Tibial nerve (tissue), 4 donors: ENCODE measurements around the gene CIROP. TPM values are rescaled to one million over a fixed set of nuclear protein-coding genes. Genes with fewer than 3 reads are reported as not detected.
A peak's percentile ranks its signal among the peaks of the same experiment; 100 is the strongest.

Source experiments
- DNase-seq, 2 donors: peaks; one replicate each; pipeline ENCODE4 v3.0.0-alpha.2; 2019; ENCODE audit warnings: low spot score in 2 of 2
- H3K27ac ChIP-seq, 4 donors: fragments of 200-600 bp; sonication (generic) in 3 of 4; one replicate each; pipeline ENCODE4 v1.5.1; 2017 to 2019; ENCODE audit warnings: mild to moderate bottlenecking in 1 of 4
- H3K27me3 ChIP-seq, 2 donors: fragments of 200-600 bp; sonication (generic) in 1 of 2; one replicate each; pipeline versions ENCODE4 v1.5.1 to v1.6.0; 2017 to 2019
- H3K36me3 ChIP-seq, 3 donors: fragments of 200-600 bp; sonication (generic); one replicate each; pipeline ENCODE4 v1.5.1; 2018 to 2019
- H3K4me1 ChIP-seq, 4 donors: fragments of 200-600 bp; sonication (generic) in 3 of 4; one replicate each; pipeline ENCODE4 v1.5.1; 2017 to 2019
- H3K4me3 ChIP-seq, 4 donors: fragments of 200-600 bp; sonication (generic) in 3 of 4; one replicate each; pipeline ENCODE4 v1.5.1; 2017 to 2019; ENCODE audit warnings: mild to moderate bottlenecking in 1 of 4, moderate library complexity in 1 of 4
- H3K9me3 ChIP-seq, 4 donors: fragments of 200-600 bp; sonication (generic) in 3 of 4; one replicate each; pipeline ENCODE4 v1.5.1; 2017 to 2019
- CTCF ChIP-seq, 5 experiments: fragments of 200-600 bp in 3 of 5; fragments of 450-650 bp in 2 of 5; sonication (generic) in 3 of 5; IDR thresholded peaks; one replicate each; pipeline ENCODE4 v1.5.1; 2016 to 2019; ENCODE audit warnings: antibody characterized with exemption in 5 of 5, mild to moderate bottlenecking in 3 of 5, moderate library complexity in 2 of 5
- EP300 ChIP-seq, 2 donors: sonication (generic); formaldehyde crosslinking; IDR thresholded peaks; one replicate each; pipeline ENCODE4 v1.6.1; 2017; ENCODE audit warnings: antibody characterized with exemption in 2 of 2, mild to moderate bottlenecking in 1 of 2
- POLR2A ChIP-seq, 2 donors: fragments of 450-650 bp; IDR thresholded peaks; one replicate each; pipeline ENCODE4 v1.6.1; 2017; ENCODE audit warnings: antibody characterized with exemption in 2 of 2, mild to moderate bottlenecking in 2 of 2, moderate library complexity in 2 of 2
- WGBS, 2 donors: methylation state at CpG; one replicate each; pipeline ENCODE4 v1.1.5; 2018; 5-methylcytosine and 5-hydroxymethylcytosine counted together
- total RNA-seq, 4 donors: library from RNA; depleted of rRNA; stranded (reverse); fragments of >200 nt; gene quantifications; one replicate each; pipeline ENCODE4 v1.1.0, GENCODE V29; 2016

CIROP gene
- total RNA-seq, 4 donors from 2014 or later = not detected

GRCh38 chr14:23067847-23068788 lies 36.7 kb downstream of the CIROP start:
- TF ChIP-seq POLR2A (IDR thresholded peaks at IDR 0.05) (no peak), CTCF (IDR thresholded peaks at IDR 0.05) (no peak), EP300 (IDR thresholded peaks at IDR 0.05) (no peak)
- H3K27ac ChIP-seq = peak overlapping the region in 1 of 4 donors; percentile 17
- peaks cover 5 to 67% (median 29%) of the 10 kb centered on the region in 3 donors for H3K36me3 ChIP-seq
- H3K27me3 ChIP-seq = no peaks in the 10 kb centered on the region
- H3K9me3 ChIP-seq = no peaks in the 10 kb centered on the region
- no peak for DNase-seq
- peaks cover 0 to 45% (median 22%) of the 10 kb centered on the region in 4 donors for H3K4me1 ChIP-seq
- H3K4me3 ChIP-seq = no peak overlapping the region
- 72 to 75% methylated on average over 14 of the region's 14 CpGs for WGBS, 2 donors

- H3K9me3 ChIP-seq = no peaks in the 10 kb centered on the region
- H3K27ac ChIP-seq = no peak overlapping the region
- H3K27me3 ChIP-seq = no peaks in the 10 kb centered on the region
- TF ChIP-seq EP300 (IDR thresholded peaks at IDR 0.05) (no peak), POLR2A (IDR thresholded peaks at IDR 0.05) (no peak), CTCF (IDR thresholded peaks at IDR 0.05) (no peak)
- H3K4me1 ChIP-seq = peaks cover 0 to 49% (median 21%) of the 10 kb centered on the region in 4 donors
- H3K36me3 ChIP-seq = peaks cover 5 to 70% (median 29%) of the 10 kb centered on the region in 3 donors
- H3K4me3 ChIP-seq = no peak overlapping the region
- 86 to 87% methylated on average over 23 of the region's 23 CpGs for WGBS, 2 donors
- DNase-seq = no peak
These were observed 37.7 kb downstream of the CIROP start for GRCh38 chr14:23066855-23067744.

- Histone ChIP-seq H3K4me1 (peaks cover 0 to 45% (median 16%) of the 10 kb centered on the region in 4 donors), H3K27ac (no peak overlapping the region), H3K36me3 (peaks cover 5 to 77% (median 29%) of the 10 kb centered on the region in 3 donors), H3K4me3 (no peak overlapping the region), H3K9me3 (no peaks in the 10 kb centered on the region), H3K27me3 (no peaks in the 10 kb centered on the region)
- no peak for TF ChIP-seq CTCF (IDR thresholded peaks at IDR 0.05)
- TF ChIP-seq EP300 (IDR thresholded peaks at IDR 0.05) = no peak
- no peak for TF ChIP-seq POLR2A (IDR thresholded peaks at IDR 0.05)
- 72 to 82% methylated on average over 3 of the region's 3 CpGs for WGBS, 2 donors
- DNase-seq = no peak
These were observed 38.4 kb downstream of the CIROP start for GRCh38 chr14:23066368-23066767.

GRCh38 chr14:23063601-23064000 lies 41.2 kb downstream of the CIROP start:
- H3K4me3 ChIP-seq = no peak overlapping the region
- no peak overlapping the region for H3K27ac ChIP-seq
- H3K4me1 ChIP-seq = peaks cover 0 to 20% (median 5%) of the 10 kb centered on the region in 4 donors
- peaks cover 5 to 100% (median 44%) of the 10 kb centered on the region in 3 donors for H3K36me3 ChIP-seq
- DNase-seq = no peak
- WGBS, 2 donors = 89 to 91% methylated on average over 5 of the region's 5 CpGs
- H3K9me3 ChIP-seq = no peaks in the 10 kb centered on the region
- H3K27me3 ChIP-seq = no peaks in the 10 kb centered on the region
- no peak for TF ChIP-seq EP300 (IDR thresholded peaks at IDR 0.05)
- no peak for TF ChIP-seq POLR2A (IDR thresholded peaks at IDR 0.05)
- no peak for TF ChIP-seq CTCF (IDR thresholded peaks at IDR 0.05)
